Kidney (tissue), 14 donors: Measurements from ENCODE around the gene ARL8B. TPM values are rescaled to one million over a fixed set of nuclear protein-coding genes. Genes with fewer than 3 reads are reported as not detected.

Experiments
- DNase-seq, 5 donors: peaks; one replicate each; pipeline ENCODE4 v3.0.0-alpha.2; 2013 to 2020
- FAIRE-seq: peaks from 2 replicates; lab custom pipeline; 2012; peaks lifted over from hg19 to GRCh38; lab: Jason Lieb, UNC
- H3K27ac ChIP-seq, 2 donors: one replicate each; pipeline ENCODE4 v1.7.0; 2013; ENCODE audit warnings: low read depth in 2 of 2, low read length in 2 of 2, inconsistent platforms in 1 of 2
- H3K27me3 ChIP-seq: one replicate; pipeline ENCODE4 v1.7.1; 2013; ENCODE audit warnings: low read length, inconsistent platforms; ENCODE audit not compliant: control insufficient read depth, insufficient read depth
- H3K36me3 ChIP-seq, 3 donors: one replicate each; pipeline versions ENCODE4 v1.7.0 to v1.7.1; 2013; ENCODE audit warnings: low read length in 3 of 3, control low read depth in 1 of 3, inconsistent platforms in 1 of 3; ENCODE audit not compliant: insufficient read depth in 3 of 3, control insufficient read depth in 2 of 3
- H3K4me1 ChIP-seq, 3 donors: one replicate each; pipeline versions ENCODE4 v1.7.0 to v1.7.1; 2013; ENCODE audit warnings: low read length in 3 of 3, inconsistent platforms in 1 of 3, low read depth in 1 of 3; ENCODE audit not compliant: control insufficient read depth in 2 of 3, insufficient read depth in 2 of 3
- H3K4me3 ChIP-seq, 3 donors: one replicate each; pipeline versions ENCODE4 v1.7.0 to v1.8.1; 2013; ENCODE audit warnings: low read length in 3 of 3, control low read depth in 1 of 3, inconsistent platforms in 1 of 3
- H3K9ac ChIP-seq, 3 donors: one replicate each; pipeline versions ENCODE4 v1.7.0 to v1.7.1; 2013; ENCODE audit warnings: low read length in 3 of 3, control low read depth in 1 of 3, inconsistent platforms in 1 of 3
- H3K9me3 ChIP-seq, 3 donors: one replicate each; pipeline versions ENCODE4 v1.7.0 to v1.7.1; 2013; ENCODE audit warnings: low read length in 3 of 3, control low read depth in 1 of 3, inconsistent platforms in 1 of 3; ENCODE audit not compliant: control insufficient read depth in 2 of 3, insufficient read depth in 1 of 3
- intact Hi-C: fragments of 100-400 bp; cut with DNase I; formaldehyde crosslinking; loops from one replicate; pipeline ENCODE4 v1.11.1; 2022
- polyA plus RNA-seq: library from polyadenylated mRNA; stranded (reverse); fragments of 350-450 nt; fragmentation: Illumina TruSeq; extraction: RNeasy Lipid Tissue Mini Kit (QIAGEN cat#74804); gene quantifications from one replicate; pipeline ENCODE4 v1.2.3, GENCODE V29; 2014; ENCODE audit warnings: low read depth, low replicate concordance; ENCODE audit not compliant: insufficient read depth
- total RNA-seq: library from RNA; stranded (reverse); fragmentation: NEBNext Ultra II Directional; extraction: Animal tissue kit (Norgen Biotek cat#: 25700); gene quantifications from one replicate; pipeline ENCODE4 v1.2.1, GENCODE V29; 2021
- TF ChIP-seq, protein P1 (sequence below): IDR thresholded peaks from 3 replicates; pipeline ENCODE4 v1.5.1; 2012; ENCODE audit warnings: mild to moderate bottlenecking, moderate library complexity, borderline replicate concordance; ENCODE audit not compliant: insufficient read depth; ENCODE audit errors: extremely low read depth
- donor health status: control.
- donor health status: control.
- donor health status: control.
- donor health status: control.
- donor health status: control.
- donor health status: DM: yes; HTN: yes; CAD: no.
- donor health status: Normal renal cell carcinoma (clear cell type).

The ARL8B gene
- total and polyA plus RNA-seq, 2 donors from 2014 or later: 49.1 to 62.7 TPM

GRCh38 chr3:5220193-5220592, 98.1 kb downstream of the ARL8B start:
- Histone ChIP-seq H3K9ac (no peak overlapping the region), H3K36me3 (peaks cover 0 to 16% (median 15%) of the 10 kb centered on the region in 3 donors), H3K4me3 (no peak overlapping the region), H3K9me3 (no peaks in the 10 kb centered on the region), H3K27ac (no peak overlapping the region), H3K27me3 (no peaks in the 10 kb centered on the region), H3K4me1 (peaks cover 3 to 18% (median 10%) of the 10 kb centered on the region in 3 donors)
- TF ChIP-seq, protein P1, sequence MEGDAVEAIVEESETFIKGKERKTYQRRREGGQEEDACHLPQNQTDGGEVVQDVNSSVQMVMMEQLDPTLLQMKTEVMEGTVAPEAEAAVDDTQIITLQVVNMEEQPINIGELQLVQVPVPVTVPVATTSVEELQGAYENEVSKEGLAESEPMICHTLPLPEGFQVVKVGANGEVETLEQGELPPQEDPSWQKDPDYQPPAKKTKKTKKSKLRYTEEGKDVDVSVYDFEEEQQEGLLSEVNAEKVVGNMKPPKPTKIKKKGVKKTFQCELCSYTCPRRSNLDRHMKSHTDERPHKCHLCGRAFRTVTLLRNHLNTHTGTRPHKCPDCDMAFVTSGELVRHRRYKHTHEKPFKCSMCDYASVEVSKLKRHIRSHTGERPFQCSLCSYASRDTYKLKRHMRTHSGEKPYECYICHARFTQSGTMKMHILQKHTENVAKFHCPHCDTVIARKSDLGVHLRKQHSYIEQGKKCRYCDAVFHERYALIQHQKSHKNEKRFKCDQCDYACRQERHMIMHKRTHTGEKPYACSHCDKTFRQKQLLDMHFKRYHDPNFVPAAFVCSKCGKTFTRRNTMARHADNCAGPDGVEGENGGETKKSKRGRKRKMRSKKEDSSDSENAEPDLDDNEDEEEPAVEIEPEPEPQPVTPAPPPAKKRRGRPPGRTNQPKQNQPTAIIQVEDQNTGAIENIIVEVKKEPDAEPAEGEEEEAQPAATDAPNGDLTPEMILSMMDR: no peak
- intact Hi-C loops: no loop called here
- FAIRE-seq (no peak), DNase-seq (no peak)

DNA sequence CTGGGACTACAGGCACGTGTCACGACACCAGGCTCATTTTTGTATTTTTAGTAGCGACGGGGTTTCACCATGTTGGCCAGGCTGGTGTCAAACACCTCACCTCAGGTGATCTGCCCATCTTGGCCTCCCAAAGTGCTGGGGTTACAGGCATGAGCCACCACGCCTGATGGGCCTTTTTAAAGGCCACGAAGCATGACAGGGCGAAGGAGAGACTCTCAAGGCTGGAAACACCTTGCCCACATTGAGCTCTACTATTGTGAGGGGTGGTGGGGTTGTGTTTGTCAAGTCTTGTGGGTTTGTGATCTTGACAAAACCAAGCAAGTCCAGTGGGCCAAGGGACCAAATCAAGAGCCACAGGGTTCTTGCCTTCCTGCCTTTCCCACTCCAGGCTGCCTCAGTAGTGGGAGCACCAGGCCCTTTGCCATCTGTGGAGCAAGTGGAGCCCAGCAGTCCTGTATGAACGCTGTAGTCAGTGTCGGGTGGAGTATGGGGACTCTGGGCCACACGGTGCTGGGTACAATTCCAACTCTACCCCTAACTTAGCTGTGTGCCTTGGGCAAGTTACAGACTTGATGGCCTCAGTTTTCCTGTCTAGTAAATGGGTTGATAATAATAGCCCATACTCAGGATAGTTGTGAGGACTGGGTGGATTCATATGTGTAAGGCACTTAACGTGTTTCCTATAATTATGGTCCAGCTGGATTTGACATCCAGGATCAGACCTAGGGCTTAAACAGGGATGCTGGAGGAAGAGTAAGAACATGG, 98.8 kb downstream of the ARL8B start:
- FAIRE-seq: no peak
- TF ChIP-seq, protein P1: no peak
- peaks cover 3 to 18% (median 7%) of the 10 kb centered on the region in 3 donors for H3K4me1 ChIP-seq
- H3K27ac ChIP-seq: no peak overlapping the region
- no peak overlapping the region for H3K9ac ChIP-seq
- H3K4me3 ChIP-seq: no peak overlapping the region
- H3K9me3 ChIP-seq: no peaks in the 10 kb centered on the region
- no peaks in the 10 kb centered on the region for H3K27me3 ChIP-seq
- DNase-seq: no peak
- peaks cover 0 to 11% (median 10%) of the 10 kb centered on the region in 3 donors for H3K36me3 ChIP-seq
- intact Hi-C loops: no loop called here

DNA sequence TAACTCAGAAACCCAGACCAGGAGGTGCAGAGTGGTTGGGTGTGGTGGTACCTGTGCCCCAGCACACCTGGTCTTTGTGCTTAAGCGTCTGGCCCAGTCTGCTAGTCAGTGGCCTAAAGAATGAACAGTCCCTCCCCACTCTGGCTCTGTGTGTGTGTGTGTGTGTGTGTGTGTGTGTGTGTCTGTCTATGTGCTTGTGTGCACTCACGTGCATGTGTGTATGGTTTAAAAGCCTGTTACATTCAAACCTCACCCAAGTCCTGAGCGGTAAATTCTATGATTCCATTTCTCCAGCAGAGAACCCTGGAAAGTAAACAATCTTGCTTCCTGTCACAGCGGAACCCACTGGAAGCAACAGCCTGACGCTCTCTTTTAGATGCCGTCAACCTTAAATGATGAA, 99.6 kb downstream of the ARL8B start:
- no peak overlapping the region for H3K4me3 ChIP-seq
- H3K9me3 ChIP-seq: no peaks in the 10 kb centered on the region
- no peak overlapping the region for H3K9ac ChIP-seq
- TF ChIP-seq, protein P1: no peak
- intact Hi-C loops: no loop called here
- H3K27ac ChIP-seq: no peak overlapping the region
- no peaks in the 10 kb centered on the region for H3K27me3 ChIP-seq
- no peak for DNase-seq
- H3K36me3 ChIP-seq: peaks cover 0 to 10% (median 5%) of the 10 kb centered on the region in 3 donors
- H3K4me1 ChIP-seq: peaks cover 3 to 14% (median 7%) of the 10 kb centered on the region in 3 donors
- no peak for FAIRE-seq
